PC-9 (cell line): ENCODE data around the gene EPB41L2. TPM values are rescaled to one million over a fixed set of nuclear protein-coding genes. Genes with fewer than 3 reads are reported as not detected.

Experiments used
- BruUV-seq: library from RNA; stranded (reverse); fragments of 400-500 nt; replicated peaks from 2 replicates; lab custom pipeline; 2021; lab: Mats Ljungman, UMichigan
- CTCF ChIA-PET: fragments of 300-600 bp; sonication (Branson Sonifier 250); formaldehyde crosslinking; loops from one replicate; lab custom pipeline; 2022; ENCODE audit warnings: antibody characterized with exemption; lab: Charles Lee
- POLR2A ChIA-PET: fragments of 300-600 bp; sonication (Branson Sonifier 250); formaldehyde crosslinking; loops from one replicate; lab custom pipeline; 2022; ENCODE audit warnings: antibody characterized with exemption; ENCODE audit not compliant: unreplicated experiment; lab: Charles Lee
- DNase-seq, 2 experiments: peaks; one replicate each; pipeline versions ENCODE4 v3.0.0 to v3.0.0-alpha.2; 2015 to 2022; ENCODE audit warnings: mixed read lengths in 1 of 2
- H2AFZ ChIP-seq: fragments of 200-600 bp; sonication (generic); 2 replicates; pipeline ENCODE4 v1.8.1; 2017; ENCODE audit warnings: antibody characterized with exemption
- H3F3A ChIP-seq: fragments of 200-600 bp; sonication (generic); 2 replicates; pipeline ENCODE4 v1.8.1; 2017; ENCODE audit warnings: antibody characterized with exemption, mild to moderate bottlenecking, low read depth; ENCODE audit not compliant: insufficient read depth
- H3K27ac ChIP-seq: fragments of 200-600 bp; sonication (generic); 2 replicates; pipeline ENCODE4 v1.6.1; 2016; ENCODE audit warnings: mixed run types
- H3K27me3 ChIP-seq: fragments of 200-600 bp; sonication (generic); 2 replicates; pipeline ENCODE4 v1.6.1; 2016; ENCODE audit warnings: low read depth, mixed run types; ENCODE audit not compliant: insufficient read depth
- H3K36me3 ChIP-seq: fragments of 200-600 bp; sonication (generic); 2 replicates; pipeline ENCODE4 v1.6.1; 2016; ENCODE audit warnings: low read depth, mixed run types
- H3K4me1 ChIP-seq: fragments of 200-600 bp; sonication (generic); replicated peaks from 2 replicates; pipeline ENCODE4 v1.6.1; 2016; ENCODE audit warnings: mixed run types; ENCODE audit not compliant: insufficient read depth
- H3K4me2 ChIP-seq: fragments of 200-600 bp; sonication (generic); 2 replicates; pipeline ENCODE4 v1.6.1; 2017; ENCODE audit warnings: mixed run types
- H3K4me3 ChIP-seq: fragments of 200-600 bp; sonication (generic); 2 replicates; pipeline ENCODE4 v1.6.1; 2016; ENCODE audit warnings: mixed run types
- H3K79me2 ChIP-seq: fragments of 200-600 bp; sonication (generic); 2 replicates; pipeline ENCODE4 v1.6.1; 2017; ENCODE audit warnings: low read depth, mixed run types
- H3K9me2 ChIP-seq: fragments of 200-600 bp; sonication (generic); 2 replicates; pipeline ENCODE4 v1.8.1; 2017; ENCODE audit warnings: mild to moderate bottlenecking; ENCODE audit not compliant: insufficient read depth
- H3K9me3 ChIP-seq: fragments of 200-600 bp; sonication (generic); 2 replicates; pipeline ENCODE4 v1.8.1; 2016; ENCODE audit warnings: low read depth; ENCODE audit not compliant: insufficient read depth
- H4K20me1 ChIP-seq: fragments of 200-600 bp; sonication (generic); 2 replicates; pipeline ENCODE4 v1.8.1; 2017; ENCODE audit not compliant: insufficient read depth
- EZH2 ChIP-seq: fragments of 200-600 bp; sonication (generic); IDR thresholded peaks from 2 replicates; pipeline ENCODE4 v1.8.0; 2017; ENCODE audit warnings: antibody characterized with exemption, low read depth
- intact Hi-C: fragments of 100-400 bp; cut with micrococcal nuclease; formaldehyde crosslinking; loops from one replicate; pipeline ENCODE4 v1.10.0; 2022; ENCODE audit not compliant: unreplicated experiment
- total RNA-seq: library from RNA; stranded (reverse); gene quantifications from 2 replicates; pipeline ENCODE4 v1.2.3, GENCODE V29; 2021
- TF ChIP-seq, protein P1 (sequence below): fragments of 200-600 bp; sonication (generic); conservative IDR thresholded peaks from 2 replicates; pipeline ENCODE4 v1.6.1; 2017; ENCODE audit warnings: mixed run types, antibody characterized with exemption, mild to moderate bottlenecking, moderate library complexity

The EPB41L2 gene
- total RNA-seq, 1 experiment from 2014 or later = 67.4 TPM

DNA sequence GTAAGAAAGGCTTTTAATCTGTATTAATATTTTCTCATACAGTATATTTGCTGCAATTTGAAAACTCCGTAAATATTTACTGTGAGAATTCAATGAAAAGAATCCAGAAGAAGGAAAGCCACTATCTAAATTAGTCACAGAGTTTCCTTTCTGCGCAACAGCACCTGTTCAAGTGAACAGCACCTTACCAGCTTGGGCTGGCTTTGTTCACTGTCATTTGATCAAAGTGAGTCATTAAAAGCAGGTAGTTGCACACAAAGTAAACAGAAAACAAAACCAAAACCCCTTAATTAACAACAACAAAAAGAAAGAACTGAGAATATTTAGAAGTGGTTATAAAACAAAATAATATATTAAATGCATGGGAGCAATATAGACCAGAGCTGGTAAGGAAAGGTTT lies 223.0 kb downstream of the EPB41L2 start:
- Histone ChIP-seq H3K79me2 (no peaks in the 10 kb centered on the region), H4K20me1 (no peaks in the 10 kb centered on the region), H3K9me2 (no peaks in the 10 kb centered on the region), H3K27ac (no peak overlapping the region), H3K36me3 (no peaks in the 10 kb centered on the region), H3K9me3 (no peaks in the 10 kb centered on the region), H3K4me2 (no peak overlapping the region), H2AFZ (no peak overlapping the region), H3K4me3 (no peak overlapping the region), H3K4me1 (no peaks in the 10 kb centered on the region), H3F3A (no peaks in the 10 kb centered on the region), H3K27me3 (no peaks in the 10 kb centered on the region)
- no peak for DNase-seq
- BruUV-seq = no TSS peak
- ChIA-PET CTCF (no interaction called here), POLR2A (no interaction called here)
- TF ChIP-seq, protein P1, sequence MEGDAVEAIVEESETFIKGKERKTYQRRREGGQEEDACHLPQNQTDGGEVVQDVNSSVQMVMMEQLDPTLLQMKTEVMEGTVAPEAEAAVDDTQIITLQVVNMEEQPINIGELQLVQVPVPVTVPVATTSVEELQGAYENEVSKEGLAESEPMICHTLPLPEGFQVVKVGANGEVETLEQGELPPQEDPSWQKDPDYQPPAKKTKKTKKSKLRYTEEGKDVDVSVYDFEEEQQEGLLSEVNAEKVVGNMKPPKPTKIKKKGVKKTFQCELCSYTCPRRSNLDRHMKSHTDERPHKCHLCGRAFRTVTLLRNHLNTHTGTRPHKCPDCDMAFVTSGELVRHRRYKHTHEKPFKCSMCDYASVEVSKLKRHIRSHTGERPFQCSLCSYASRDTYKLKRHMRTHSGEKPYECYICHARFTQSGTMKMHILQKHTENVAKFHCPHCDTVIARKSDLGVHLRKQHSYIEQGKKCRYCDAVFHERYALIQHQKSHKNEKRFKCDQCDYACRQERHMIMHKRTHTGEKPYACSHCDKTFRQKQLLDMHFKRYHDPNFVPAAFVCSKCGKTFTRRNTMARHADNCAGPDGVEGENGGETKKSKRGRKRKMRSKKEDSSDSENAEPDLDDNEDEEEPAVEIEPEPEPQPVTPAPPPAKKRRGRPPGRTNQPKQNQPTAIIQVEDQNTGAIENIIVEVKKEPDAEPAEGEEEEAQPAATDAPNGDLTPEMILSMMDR = no peak
- no peak for TF ChIP-seq EZH2
- intact Hi-C loops = loop anchor here (10.0 kb wide), 1 partner anchor 775 kb away; no protein-coding TSS in a partner anchor

DNA sequence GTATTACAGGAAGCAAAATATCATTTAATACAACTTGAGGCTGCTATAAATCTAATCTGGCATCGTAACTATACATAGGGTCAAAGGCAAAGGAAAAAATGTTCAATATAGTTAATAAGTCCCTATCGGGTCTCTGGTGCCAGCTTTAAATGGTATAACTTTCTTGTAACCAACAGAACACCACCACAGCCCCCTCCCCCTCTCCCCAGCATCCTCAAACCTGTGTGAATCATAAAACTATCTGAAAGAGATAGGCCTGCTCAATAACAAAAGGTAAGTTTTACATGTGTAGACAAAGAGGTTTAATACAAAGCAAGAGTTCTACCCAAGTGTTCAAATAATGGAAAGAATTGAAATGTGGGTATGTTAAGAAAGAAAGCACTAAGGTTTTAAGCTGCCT lies 223.7 kb downstream of the EPB41L2 start:
- CTCF ChIA-PET = no interaction called here
- H2AFZ ChIP-seq = no peak overlapping the region
- no peaks in the 10 kb centered on the region for H4K20me1 ChIP-seq
- H3K4me1 ChIP-seq = no peaks in the 10 kb centered on the region
- H3K27ac ChIP-seq = no peak overlapping the region
- H3K9me3 ChIP-seq = no peaks in the 10 kb centered on the region
- BruUV-seq = no TSS peak
- no peaks in the 10 kb centered on the region for H3F3A ChIP-seq
- H3K36me3 ChIP-seq = no peaks in the 10 kb centered on the region
- H3K4me2 ChIP-seq = no peak overlapping the region
- no peak for DNase-seq
- H3K4me3 ChIP-seq = no peak overlapping the region
- TF ChIP-seq, protein P1 = no peak
- no peak for TF ChIP-seq EZH2
- H3K27me3 ChIP-seq = no peaks in the 10 kb centered on the region
- H3K9me2 ChIP-seq = no peaks in the 10 kb centered on the region
- intact Hi-C loops = no loop called here
- no peaks in the 10 kb centered on the region for H3K79me2 ChIP-seq
- POLR2A ChIA-PET = no interaction called here

DNA sequence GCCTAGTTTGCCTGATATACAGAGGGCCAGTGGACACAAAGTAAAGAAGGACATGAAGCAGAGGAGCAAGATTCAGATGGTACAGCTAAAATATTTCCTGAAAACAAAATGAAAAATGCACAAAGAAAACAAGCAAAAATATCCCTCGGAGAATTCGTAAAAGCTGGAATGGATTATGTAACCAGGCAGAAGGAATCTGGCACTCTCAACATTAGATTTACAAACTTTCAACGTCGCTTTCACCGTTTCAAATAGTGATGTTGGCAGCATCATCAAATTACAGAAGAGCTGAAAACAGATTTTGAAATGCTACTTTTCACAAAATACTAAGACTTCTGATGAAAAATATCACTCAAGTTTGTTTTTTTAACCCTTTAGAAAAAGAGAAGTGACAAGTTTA lies 224.1 kb downstream of the EPB41L2 start:
- H2AFZ ChIP-seq = no peak overlapping the region
- H3K4me3 ChIP-seq = no peak overlapping the region
- no peaks in the 10 kb centered on the region for H3K9me2 ChIP-seq
- ChIA-PET POLR2A (no interaction called here), CTCF (no interaction called here)
- no peaks in the 10 kb centered on the region for H3K4me1 ChIP-seq
- no peaks in the 10 kb centered on the region for H3F3A ChIP-seq
- no peaks in the 10 kb centered on the region for H3K9me3 ChIP-seq
- H3K27me3 ChIP-seq = no peaks in the 10 kb centered on the region
- DNase-seq = no peak
- H4K20me1 ChIP-seq = no peaks in the 10 kb centered on the region
- H3K27ac ChIP-seq = no peak overlapping the region
- intact Hi-C loops = no loop called here
- no peaks in the 10 kb centered on the region for H3K79me2 ChIP-seq
- TF ChIP-seq EZH2 = no peak
- TF ChIP-seq, protein P1 = no peak
- no peaks in the 10 kb centered on the region for H3K36me3 ChIP-seq
- H3K4me2 ChIP-seq = no peak overlapping the region
- no TSS peak for BruUV-seq
